GM12865 (cell line): ENCODE data around the gene MAPK1IP1L.

Experiments
- DNase-seq: peaks from one replicate; pipeline ENCODE4 v3.0.0; 2010; ENCODE audit warnings: low read depth
- H3K4me3 ChIP-seq: 2 replicates; pipeline ENCODE4 v1.5.1; 2011; ENCODE audit warnings: mild to moderate bottlenecking, low read depth, low read length, control low read depth
- TF ChIP-seq, protein P1 (sequence below): IDR thresholded peaks from 2 replicates; pipeline ENCODE4 v1.5.1; 2011; ENCODE audit warnings: low read length, control low read depth, low read depth, inconsistent platforms; ENCODE audit not compliant: insufficient read depth; ENCODE audit errors: missing control alignments

MAPK1IP1L gene

DNA sequence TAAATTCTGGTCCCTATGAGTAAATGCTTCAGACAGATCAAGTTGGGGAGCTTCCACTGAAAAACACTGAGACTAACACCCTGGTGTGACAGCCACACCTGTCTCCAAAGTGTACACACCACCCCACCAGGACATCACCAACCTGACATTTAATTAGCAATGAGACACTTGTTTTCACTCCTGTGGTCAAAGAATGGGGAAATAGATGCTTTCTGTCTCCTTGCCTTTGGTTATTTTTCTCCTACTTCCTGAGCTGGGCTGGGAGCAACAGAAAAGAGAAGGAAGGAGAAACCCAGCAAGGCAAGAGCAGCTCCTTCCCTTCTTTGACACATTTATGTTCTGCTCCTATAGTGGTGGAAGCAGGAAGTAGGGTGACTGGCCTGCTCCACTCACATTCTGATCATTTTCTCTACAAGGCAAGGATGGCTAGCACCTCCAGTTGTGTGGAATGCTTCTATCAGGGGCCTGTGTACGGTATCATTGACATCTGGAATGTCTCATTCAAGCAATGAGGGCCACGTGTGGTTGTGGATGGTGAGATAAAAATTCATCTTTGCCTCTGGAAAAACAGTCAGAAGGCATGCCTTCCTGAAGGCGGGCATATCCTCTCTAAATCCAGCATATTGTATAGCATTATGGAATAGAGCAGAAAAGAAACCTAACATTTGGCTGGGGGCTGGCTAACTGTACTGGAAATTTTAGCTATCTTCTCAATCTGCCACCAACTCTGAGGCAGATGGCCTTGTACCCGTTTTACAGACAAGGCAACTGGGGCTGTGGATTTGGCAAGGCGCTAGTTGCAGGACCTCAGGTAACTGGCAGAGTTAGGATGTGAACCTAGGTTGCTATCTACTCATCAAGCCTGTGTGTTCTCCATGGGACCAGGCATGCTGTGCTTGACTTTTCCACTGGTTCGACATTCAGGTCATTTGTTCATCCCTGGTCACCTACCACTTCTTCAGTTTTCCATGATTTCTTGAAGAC, 52.8 kb downstream of the MAPK1IP1L start:
- H3K4me3 ChIP-seq = peak overlapping the region; percentile 35
- TF ChIP-seq, protein P1, sequence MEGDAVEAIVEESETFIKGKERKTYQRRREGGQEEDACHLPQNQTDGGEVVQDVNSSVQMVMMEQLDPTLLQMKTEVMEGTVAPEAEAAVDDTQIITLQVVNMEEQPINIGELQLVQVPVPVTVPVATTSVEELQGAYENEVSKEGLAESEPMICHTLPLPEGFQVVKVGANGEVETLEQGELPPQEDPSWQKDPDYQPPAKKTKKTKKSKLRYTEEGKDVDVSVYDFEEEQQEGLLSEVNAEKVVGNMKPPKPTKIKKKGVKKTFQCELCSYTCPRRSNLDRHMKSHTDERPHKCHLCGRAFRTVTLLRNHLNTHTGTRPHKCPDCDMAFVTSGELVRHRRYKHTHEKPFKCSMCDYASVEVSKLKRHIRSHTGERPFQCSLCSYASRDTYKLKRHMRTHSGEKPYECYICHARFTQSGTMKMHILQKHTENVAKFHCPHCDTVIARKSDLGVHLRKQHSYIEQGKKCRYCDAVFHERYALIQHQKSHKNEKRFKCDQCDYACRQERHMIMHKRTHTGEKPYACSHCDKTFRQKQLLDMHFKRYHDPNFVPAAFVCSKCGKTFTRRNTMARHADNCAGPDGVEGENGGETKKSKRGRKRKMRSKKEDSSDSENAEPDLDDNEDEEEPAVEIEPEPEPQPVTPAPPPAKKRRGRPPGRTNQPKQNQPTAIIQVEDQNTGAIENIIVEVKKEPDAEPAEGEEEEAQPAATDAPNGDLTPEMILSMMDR = no peak
- DNase-seq = peak; percentile 54

DNA sequence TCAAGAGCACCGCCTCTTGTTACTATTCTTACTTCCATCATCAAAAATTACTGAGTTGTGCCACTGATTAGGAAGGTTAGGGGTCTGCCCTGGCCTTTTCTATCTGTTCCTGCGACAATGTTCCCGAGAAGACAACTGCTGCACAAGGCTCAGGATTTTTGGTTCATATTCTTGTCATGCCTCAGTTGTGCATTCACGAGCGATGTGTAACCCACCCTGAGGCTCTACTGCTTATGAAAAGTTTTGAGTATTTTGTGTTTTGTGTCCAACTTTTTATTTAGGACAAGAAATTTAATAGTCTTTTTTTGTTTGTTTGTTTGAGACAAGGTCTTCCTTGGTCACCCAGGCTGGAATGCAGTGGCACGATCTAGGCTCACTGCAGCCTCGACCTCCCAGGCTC, 54.5 kb downstream of the MAPK1IP1L start:
- TF ChIP-seq, protein P1 = no peak
- H3K4me3 ChIP-seq = no peak overlapping the region
- DNase-seq = no peak

DNA sequence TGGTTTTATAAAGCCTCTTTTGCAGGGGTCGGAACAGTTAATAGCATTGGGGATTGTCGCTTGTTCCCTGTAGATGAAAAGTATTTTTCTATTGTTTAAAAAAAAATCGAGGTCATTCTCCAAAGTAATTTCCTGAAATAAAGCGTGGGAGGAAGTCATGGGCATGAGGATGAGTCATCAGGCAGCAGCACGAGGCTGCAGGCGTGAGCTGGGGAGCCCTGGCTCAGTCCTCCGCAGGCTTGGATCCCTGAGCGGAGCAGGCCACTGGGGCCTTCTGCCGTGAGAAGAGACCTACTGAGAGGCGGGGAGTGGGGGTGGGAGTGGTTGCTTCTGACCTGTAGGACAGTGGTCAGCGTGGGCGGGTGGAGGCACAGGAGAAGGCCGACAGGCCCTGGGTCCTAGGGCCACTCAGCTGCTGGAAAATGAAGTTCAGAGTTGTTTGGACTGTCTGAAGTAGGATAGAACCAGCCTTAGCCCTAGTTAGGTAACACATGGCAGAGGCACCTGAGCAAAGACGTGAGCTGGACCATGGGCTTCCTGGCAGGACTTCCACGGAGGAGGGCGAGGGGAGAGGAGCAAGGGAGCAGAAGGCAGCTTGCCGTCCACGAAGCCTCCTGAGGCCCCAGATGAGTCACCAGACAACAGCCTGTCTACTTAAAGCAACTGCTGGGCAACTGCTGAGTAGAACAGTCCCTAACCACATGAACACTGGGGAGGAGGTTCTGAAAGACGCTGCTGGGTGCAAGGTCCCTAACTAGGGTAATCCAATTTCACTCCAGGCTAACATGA, 56.5 kb downstream of the MAPK1IP1L start:
- TF ChIP-seq, protein P1 = no peak
- peak; percentile 40 for DNase-seq
- no peak overlapping the region for H3K4me3 ChIP-seq

DNA sequence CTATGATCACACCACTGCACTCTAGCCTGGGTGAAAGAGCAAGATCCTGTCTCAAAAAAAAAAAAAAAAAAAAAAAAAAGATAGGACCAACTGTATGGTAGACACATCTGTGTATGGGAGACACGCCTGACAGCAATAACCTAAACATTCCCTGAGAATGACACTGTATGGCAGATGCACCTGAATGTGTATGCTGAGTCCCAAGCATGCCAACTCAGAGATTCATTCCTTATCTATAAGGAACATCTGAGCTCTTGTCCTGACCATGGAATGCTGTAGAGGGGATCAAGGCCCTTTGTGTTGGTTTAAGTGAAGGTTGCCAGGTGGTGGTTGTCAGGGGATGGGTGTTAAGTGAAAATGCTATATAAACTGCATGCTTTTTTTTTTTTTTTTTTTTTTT, 58.4 kb downstream of the MAPK1IP1L start:
- TF ChIP-seq, protein P1 = no peak
- no peak overlapping the region for H3K4me3 ChIP-seq
- DNase-seq = no peak

DNA sequence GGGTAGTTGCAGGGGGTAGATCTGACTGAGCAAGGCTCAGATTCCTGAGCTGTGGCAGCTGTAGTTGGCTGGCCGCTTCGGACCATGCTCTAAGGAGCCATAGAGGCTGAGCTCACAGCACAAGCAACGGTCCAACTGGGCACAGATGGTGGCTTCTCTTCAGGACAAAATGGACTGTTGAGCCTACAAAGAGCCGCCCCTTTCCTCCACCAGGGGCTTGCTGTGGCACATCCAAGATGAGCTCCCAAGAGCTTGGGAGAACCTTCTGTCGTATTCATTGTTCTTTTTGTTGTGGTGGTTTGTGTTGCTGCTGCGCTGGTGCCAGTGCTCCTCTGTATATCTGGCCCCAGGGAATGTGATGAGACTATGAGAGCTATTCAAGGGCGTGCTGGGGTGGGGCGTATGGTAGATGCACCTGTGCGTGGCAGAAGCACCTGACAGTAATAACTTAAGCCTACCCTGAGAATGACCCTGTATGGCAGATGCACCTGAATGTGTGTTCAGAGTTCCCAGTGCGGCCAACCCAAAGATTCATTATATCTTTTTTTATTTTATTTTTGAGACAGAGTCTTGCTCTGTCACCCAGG, 59.8 kb downstream of the MAPK1IP1L start:
- DNase-seq = no peak
- TF ChIP-seq, protein P1 = no peak
- H3K4me3 ChIP-seq = no peak overlapping the region

DNA sequence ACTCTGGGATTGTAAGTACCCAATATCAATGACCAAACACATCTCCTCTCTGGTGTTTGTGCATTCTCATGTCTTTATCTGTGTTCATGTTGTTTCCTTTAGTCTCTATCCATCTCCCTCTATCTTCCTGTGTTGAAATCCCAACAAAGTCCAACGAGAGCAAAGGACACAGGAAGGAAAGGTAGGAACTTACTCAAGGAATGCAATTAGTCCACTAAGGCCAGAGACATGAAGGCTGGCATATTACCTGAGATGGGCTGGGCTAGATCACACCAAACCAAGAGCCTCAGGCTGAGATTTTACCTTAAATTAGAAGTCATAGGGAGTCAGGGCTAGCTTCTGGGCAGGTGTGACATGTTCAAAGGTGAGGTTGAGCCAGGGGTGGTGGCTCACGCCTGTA, 63.3 kb downstream of the MAPK1IP1L start:
- no peak overlapping the region for H3K4me3 ChIP-seq
- DNase-seq = no peak
- TF ChIP-seq, protein P1 = no peak
